Breast epithelium (tissue), 4 donors: Measurements from ENCODE around the gene AFF3. TPM values are rescaled to one million over a fixed set of nuclear protein-coding genes. Genes with fewer than 3 reads are reported as not detected.
"Not testable (repeated sequence)": the region's sequence is repeated elsewhere in the genome, so short reads cannot be mapped to it uniquely, and the experiment has no call there.

ENCODE experiments used
- DNase-seq, 2 donors: peaks; one replicate each; pipeline ENCODE4 v3.0.0-alpha.2; 2019; ENCODE audit warnings: low spot score in 2 of 2
- H3K27ac ChIP-seq, 2 donors: fragments of 200-600 bp; sonication (generic) in 1 of 2; one replicate each; pipeline ENCODE4 v1.5.1; 2016 to 2019; ENCODE audit warnings: mild to moderate bottlenecking in 1 of 2
- H3K27me3 ChIP-seq, 2 donors: fragments of 200-600 bp; sonication (generic) in 1 of 2; one replicate each; pipeline versions ENCODE4 v1.5.1 to v1.6.0; 2017 to 2019; ENCODE audit warnings: control low read depth in 1 of 2, mild to moderate bottlenecking in 1 of 2
- H3K36me3 ChIP-seq: fragments of 200-600 bp; one replicate; pipeline ENCODE4 v1.5.1; 2019
- H3K4me1 ChIP-seq, 2 donors: fragments of 200-600 bp; sonication (generic); one replicate each; pipeline ENCODE4 v1.5.1; 2016 to 2019; ENCODE audit warnings: control low read depth in 1 of 2
- H3K4me3 ChIP-seq, 3 donors: fragments of 200-600 bp; sonication (generic); 1 replicate in 2 of 3; 2 replicates in 1 of 3; pipeline ENCODE4 v1.5.1; 2016 to 2019; ENCODE audit warnings: mild to moderate bottlenecking in 3 of 3, moderate library complexity in 2 of 3
- H3K9me3 ChIP-seq, 2 donors: fragments of 200-600 bp; sonication (generic) in 1 of 2; one replicate each; pipeline ENCODE4 v1.5.1; 2016 to 2019; ENCODE audit warnings: control low read depth in 1 of 2
- POLR2A ChIP-seq: fragments of 450-650 bp; IDR thresholded peaks from one replicate; pipeline ENCODE4 v1.6.1; 2016; ENCODE audit warnings: antibody characterized with exemption, mild to moderate bottlenecking, moderate library complexity
- POLR2AphosphoS5 ChIP-seq, 3 donors: sonication (generic); formaldehyde crosslinking; IDR thresholded peaks; one replicate each; pipeline ENCODE4 v1.6.1; 2017; ENCODE audit warnings: antibody characterized with exemption in 3 of 3
- intact Hi-C: fragments of 100-400 bp; cut with DNase I; formaldehyde crosslinking; loops from one replicate; pipeline ENCODE4 v1.15.1; 2023; ENCODE audit warnings: low total_unique reads
- total RNA-seq, 3 donors: library from RNA; depleted of rRNA; stranded (reverse); fragments of >200 nt; gene quantifications; one replicate each; pipeline ENCODE4 v1.1.0, GENCODE V29; 2016
- TF ChIP-seq, protein P1 (sequence below), 3 donors: fragments of 450-650 bp; IDR thresholded peaks; one replicate each; pipeline ENCODE4 v1.5.1; 2016 to 2017; ENCODE audit warnings: antibody characterized with exemption in 3 of 3, mild to moderate bottlenecking in 3 of 3, moderate library complexity in 3 of 3

Gene AFF3
- total RNA-seq, 3 donors from 2014 or later: 8.2 to 116 (median 63.6) TPM

DNA sequence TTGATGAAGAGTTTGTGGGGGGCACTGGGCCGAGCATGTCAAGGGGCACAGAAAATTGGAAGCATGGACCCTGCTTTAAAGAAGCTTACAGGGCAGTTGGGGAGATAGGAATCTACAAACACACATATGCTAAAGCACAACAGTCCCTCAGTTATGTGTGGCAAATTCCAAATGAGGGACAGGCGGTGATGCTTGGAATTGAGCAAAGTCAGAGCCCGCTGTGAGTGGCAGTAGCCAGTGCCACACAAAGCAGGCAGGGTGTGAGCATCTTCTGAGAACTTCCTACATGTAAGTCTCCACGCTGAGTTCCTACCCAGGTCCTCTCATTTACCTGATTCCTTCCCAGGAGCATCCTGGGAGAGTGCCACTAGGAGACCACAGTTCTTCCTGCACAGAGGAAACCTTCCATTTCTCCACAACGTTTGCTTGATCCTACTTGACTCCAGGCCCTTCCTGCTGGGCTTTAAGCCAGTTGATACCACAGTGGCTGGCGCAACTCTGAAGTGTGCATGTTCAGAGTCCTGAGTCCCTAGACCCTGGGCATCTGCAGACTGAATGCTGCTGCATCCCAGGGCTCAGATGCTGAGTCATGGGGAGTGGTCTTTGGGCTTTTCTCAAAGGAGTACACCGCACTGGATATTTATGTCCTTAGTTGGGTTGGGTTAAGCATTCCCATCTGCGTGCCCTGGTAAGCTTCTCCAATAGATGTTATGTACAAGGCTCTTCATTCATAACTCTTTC lies 365.3 kb downstream of the AFF3 start:
- TF ChIP-seq POLR2AphosphoS5 (IDR thresholded peaks at IDR 0.05): no peak
- TF ChIP-seq POLR2A: no peak
- TF ChIP-seq, protein P1, sequence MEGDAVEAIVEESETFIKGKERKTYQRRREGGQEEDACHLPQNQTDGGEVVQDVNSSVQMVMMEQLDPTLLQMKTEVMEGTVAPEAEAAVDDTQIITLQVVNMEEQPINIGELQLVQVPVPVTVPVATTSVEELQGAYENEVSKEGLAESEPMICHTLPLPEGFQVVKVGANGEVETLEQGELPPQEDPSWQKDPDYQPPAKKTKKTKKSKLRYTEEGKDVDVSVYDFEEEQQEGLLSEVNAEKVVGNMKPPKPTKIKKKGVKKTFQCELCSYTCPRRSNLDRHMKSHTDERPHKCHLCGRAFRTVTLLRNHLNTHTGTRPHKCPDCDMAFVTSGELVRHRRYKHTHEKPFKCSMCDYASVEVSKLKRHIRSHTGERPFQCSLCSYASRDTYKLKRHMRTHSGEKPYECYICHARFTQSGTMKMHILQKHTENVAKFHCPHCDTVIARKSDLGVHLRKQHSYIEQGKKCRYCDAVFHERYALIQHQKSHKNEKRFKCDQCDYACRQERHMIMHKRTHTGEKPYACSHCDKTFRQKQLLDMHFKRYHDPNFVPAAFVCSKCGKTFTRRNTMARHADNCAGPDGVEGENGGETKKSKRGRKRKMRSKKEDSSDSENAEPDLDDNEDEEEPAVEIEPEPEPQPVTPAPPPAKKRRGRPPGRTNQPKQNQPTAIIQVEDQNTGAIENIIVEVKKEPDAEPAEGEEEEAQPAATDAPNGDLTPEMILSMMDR (IDR thresholded peaks at IDR 0.05): no peak
- no peaks in the 10 kb centered on the region for H3K27me3 ChIP-seq
- DNase-seq: no peak
- no peaks in the 10 kb centered on the region for H3K36me3 ChIP-seq
- no peak overlapping the region for H3K27ac ChIP-seq
- H3K9me3 ChIP-seq: peaks cover 0 to 3% of the 10 kb centered on the region in 2 donors
- no peaks in the 10 kb centered on the region for H3K4me1 ChIP-seq
- H3K4me3 ChIP-seq: no peak overlapping the region
- intact Hi-C loops: no loop called here

- Histone ChIP-seq H3K27me3 (no peaks in the 10 kb centered on the region), H3K27ac (no peak overlapping the region), H3K4me1 (no peaks in the 10 kb centered on the region), H3K9me3 (peaks cover 0 to 3% of the 10 kb centered on the region in 2 donors), H3K4me3 (no peak overlapping the region), H3K36me3 (no peaks in the 10 kb centered on the region)
- no peak for DNase-seq
- TF ChIP-seq, protein P1 (IDR thresholded peaks at IDR 0.05): no peak
- no peak for TF ChIP-seq POLR2AphosphoS5 (IDR thresholded peaks at IDR 0.05)
- no peak for TF ChIP-seq POLR2A
- intact Hi-C loops: no loop called here
Observed at GRCh38 chr2:99776206-99776905, 366.0 kb downstream of the AFF3 start.

DNA sequence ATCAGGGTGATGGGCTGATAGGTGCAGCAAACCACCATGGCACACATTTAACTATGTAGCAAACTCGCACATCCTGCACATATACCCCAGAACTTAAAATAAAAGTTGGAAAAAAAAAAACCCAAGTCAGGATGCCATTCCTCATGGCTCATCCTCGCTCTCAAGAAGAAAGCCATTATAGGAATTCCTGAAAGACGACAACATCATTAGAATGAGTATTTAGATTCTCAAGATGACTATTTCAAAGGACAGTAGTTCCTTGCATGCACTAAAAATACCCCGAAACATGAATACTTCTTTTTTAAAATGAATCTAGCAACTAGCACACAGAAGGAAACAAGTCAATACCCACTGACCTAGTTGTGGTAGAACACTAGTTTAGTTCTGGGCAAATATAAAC lies 366.8 kb downstream of the AFF3 start:
- H3K27me3 ChIP-seq: no peaks in the 10 kb centered on the region
- H3K9me3 ChIP-seq: peaks cover 0 to 3% of the 10 kb centered on the region in 2 donors
- intact Hi-C loops: no loop called here
- no peaks in the 10 kb centered on the region for H3K36me3 ChIP-seq
- no peak overlapping the region for H3K27ac ChIP-seq
- H3K4me1 ChIP-seq: no peaks in the 10 kb centered on the region
- no peak for DNase-seq
- TF ChIP-seq POLR2A (no peak), POLR2AphosphoS5 (IDR thresholded peaks at IDR 0.05) (no peak)
- TF ChIP-seq, protein P1 (IDR thresholded peaks at IDR 0.05): no peak
- no peak overlapping the region for H3K4me3 ChIP-seq

GRCh38 chr2:99773642-99774041 lies 368.7 kb downstream of the AFF3 start:
- H3K4me3 ChIP-seq, H3K9me3 ChIP-seq, DNase-seq, H3K36me3 ChIP-seq, H3K27ac ChIP-seq, H3K4me1 ChIP-seq, intact Hi-C loops, H3K27me3 ChIP-seq: not testable (repeated sequence)

DNA sequence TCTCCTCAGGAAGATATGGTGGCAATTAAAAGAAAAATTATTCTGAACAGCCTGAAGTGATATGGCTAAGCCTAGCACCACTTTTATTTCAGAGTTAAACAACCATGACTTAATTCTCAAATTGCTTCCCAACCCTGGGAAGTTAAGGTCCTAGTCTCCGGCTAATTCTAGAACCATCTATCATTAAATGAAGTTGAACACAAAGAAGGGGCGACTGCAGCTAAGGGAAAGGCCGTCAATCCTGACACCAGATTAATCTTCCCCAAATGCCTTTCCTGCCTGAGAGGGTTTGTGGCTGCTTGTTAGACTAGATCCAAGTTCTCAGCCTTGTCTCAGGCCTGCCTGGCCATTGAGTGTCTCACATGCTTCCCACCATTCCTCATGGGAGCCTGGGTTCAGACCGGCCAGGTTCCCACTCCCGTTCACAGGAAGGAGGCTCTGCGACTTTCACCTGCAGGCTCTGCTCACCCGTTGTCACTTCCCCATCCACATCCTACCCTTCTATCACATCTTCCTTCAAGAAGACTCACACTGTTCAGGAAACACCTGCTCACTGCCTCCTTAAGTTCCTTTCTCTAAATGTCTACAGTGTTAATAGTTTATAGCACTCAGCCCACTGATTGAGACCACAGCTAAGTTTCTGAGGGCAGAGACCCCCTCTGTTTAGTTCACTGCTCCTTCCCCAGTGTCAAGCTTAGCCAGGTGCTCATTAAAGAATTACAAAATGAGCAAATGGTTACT lies 369.6 kb downstream of the AFF3 start:
- intact Hi-C loops: no loop called here
- Histone ChIP-seq H3K27ac (no peak overlapping the region), H3K27me3 (no peaks in the 10 kb centered on the region), H3K4me3 (no peak overlapping the region), H3K9me3 (peaks cover 0 to 3% of the 10 kb centered on the region in 2 donors), H3K4me1 (no peaks in the 10 kb centered on the region), H3K36me3 (no peaks in the 10 kb centered on the region)
- no peak for DNase-seq
- TF ChIP-seq, protein P1 (IDR thresholded peaks at IDR 0.05): no peak
- no peak for TF ChIP-seq POLR2A
- TF ChIP-seq POLR2AphosphoS5 (IDR thresholded peaks at IDR 0.05): no peak
